ENCODE data around the gene FTL. TPM values are rescaled to one million over a fixed set of nuclear protein-coding genes. Genes with fewer than 3 reads are reported as not detected.

FTL gene
- total and polyA plus RNA-seq, 2 donors (not counting 3 experiments of a cell fraction or from before 2014, with no cell fraction given) = 1,937 to 2,748 TPM

GRCh38 chr19:48946463-48947257 is 18.4 kb upstream of the FTL start:
- Histone ChIP-seq H3K4me1 (ENCODE audit: control insufficient read depth, extremely low read depth, insufficient read depth, low read length) (peaks cover 5% of the 10 kb centered on the region), H3K4me2 (ENCODE audit: insufficient read depth, low read length) (no peak overlapping the region), H3K36me3 (ENCODE audit: control insufficient read depth in 2 of 2, extremely low read depth in 1 of 2, insufficient read depth in 2 of 2, low read length in 2 of 2) (no peaks in the 10 kb centered on the region), H2AFZ (ENCODE audit: low read depth, low read length) (no peak overlapping the region), H3K79me2 (ENCODE audit: control insufficient read depth, insufficient read depth, low read length) (no peaks in the 10 kb centered on the region), H3K27me3 (ENCODE audit: control insufficient read depth in 2 of 2, insufficient read depth in 2 of 2, low read length in 2 of 2) (no peaks in the 10 kb centered on the region), H3K9me3 (replicated peaks; ENCODE audit: control insufficient read depth, insufficient read depth, low read length) (no peaks in the 10 kb centered on the region), H4K20me1 (replicated peaks; ENCODE audit: control insufficient read depth, extremely low read depth, insufficient read depth, low read length) (no peaks in the 10 kb centered on the region), H3K9me1 (replicated peaks; ENCODE audit: control insufficient read depth, extremely low read depth, insufficient read depth, low read length) (no peaks in the 10 kb centered on the region), H3K4me3 (replicated peaks in 1 of 3; ENCODE audit: insufficient read depth in 1 of 3, low read depth in 1 of 3, low read length in 3 of 3) (no peak overlapping the region), H3K9ac (replicated peaks; ENCODE audit: extremely low read depth, insufficient read depth, low read length) (no peak overlapping the region), H3K27ac (ENCODE audit: insufficient read depth, low read depth, low read length) (no peak overlapping the region)
- no TSS peak for BruUV-seq (replicated peaks)
- DNase-seq (ENCODE audit: low read depth, low spot score) (no peak), FAIRE-seq (no peak)
- intact Hi-C loops (cut with micrococcal nuclease) = no loop called here
- CTCF ChIA-PET = interaction anchor here (1.1 kb wide), 1 partner anchor 22 kb away, joined by 4 read pairs; no protein-coding TSS in a partner anchor
- POLR2A ChIA-PET = no interaction called here
- dilution Hi-C loops (cut with MboI; ENCODE audit: extremely low pct_ligation_motif_present, low sequenced_read_pairs) = no loop called here
- TF ChIP-seq POLR2AphosphoS5 (IDR thresholded peaks at IDR 0.05; ENCODE audit: insufficient read depth, low read depth, low read length) = no peak
- no peak for TF ChIP-seq FOS (IDR thresholded peaks at IDR 0.05; ENCODE audit: borderline replicate concordance, insufficient read depth, low read length)
- TF ChIP-seq MAX (IDR thresholded peaks at IDR 0.05; ENCODE audit: insufficient read depth, insufficient read length) = no peak
- no peak for TF ChIP-seq CTCF (IDR thresholded peaks at IDR 0.05; ENCODE audit: extremely low read depth in 1 of 2, insufficient read depth in 1 of 2, low read depth in 1 of 2, low read length in 2 of 2)
- no peak for TF ChIP-seq EZH2 (IDR thresholded peaks at IDR 0.05; ENCODE audit: borderline replicate concordance, low read depth, low read length, severe bottlenecking)
- no peak for TF ChIP-seq MYC (IDR thresholded peaks at IDR 0.05; ENCODE audit: low read depth, low read length)
- TF ChIP-seq GATA2 (IDR thresholded peaks at IDR 0.05; ENCODE audit: insufficient read depth, insufficient read length, low read depth, low read length) = no peak
- TF ChIP-seq JUN (IDR thresholded peaks at IDR 0.05; ENCODE audit: borderline replicate concordance, insufficient read depth, insufficient read length, low read depth) = no peak
- no peak for TF ChIP-seq POLR2A (IDR thresholded peaks at IDR 0.05; ENCODE audit: low read depth, low read length)
